ENCODE measurements around the gene SALL2. TPM values are rescaled to one million over a fixed set of nuclear protein-coding genes. Genes with fewer than 3 reads are reported as not detected.

SALL2 gene
- total RNA-seq, 5 donors from 2014 or later (not counting 1 experiment from before 2014, with no cell fraction given), result 3.3 to 5.8 (median 4.6) TPM

DNA sequence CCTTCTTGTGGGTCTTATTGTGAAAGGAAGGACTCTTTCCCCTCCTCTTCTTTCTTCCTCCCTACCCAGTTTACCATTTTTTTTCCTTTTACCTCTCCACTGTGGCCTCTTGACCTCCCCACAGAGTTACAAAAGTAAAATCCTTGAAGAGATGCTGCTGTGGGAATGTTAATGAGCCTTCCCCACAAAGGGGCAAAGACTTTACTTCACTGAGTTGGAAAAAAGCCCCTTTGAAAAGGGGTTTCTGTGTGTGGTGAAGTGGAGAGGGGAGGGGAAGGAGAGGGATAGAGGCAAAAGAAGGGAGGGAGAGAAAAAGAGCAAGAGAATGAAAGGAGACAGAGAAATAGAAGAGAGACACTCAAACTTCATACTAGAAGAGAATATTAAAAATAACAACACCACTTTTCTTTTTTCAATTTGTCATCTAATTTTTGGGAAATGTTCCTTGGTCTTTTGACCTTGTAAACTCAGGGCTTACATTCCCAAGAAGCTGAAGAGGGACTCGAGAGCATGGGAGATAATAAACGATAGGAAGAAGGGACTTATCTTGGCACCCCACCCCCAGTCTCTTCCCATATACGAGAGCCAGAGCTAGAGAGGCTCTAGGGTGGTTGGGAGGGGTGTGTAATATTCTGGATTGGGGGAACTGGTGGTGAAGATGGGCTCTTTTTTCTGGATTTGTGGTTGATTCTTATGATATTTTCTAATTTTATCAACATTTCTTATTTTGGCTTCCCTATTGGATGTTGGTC lies 13.2 kb upstream of the SALL2 start:
- Histone ChIP-seq H3K27ac (ENCODE audit: low read length) (no peak overlapping the region), H3K27me3 (replicated peaks in 1 of 2; ENCODE audit: control insufficient read depth in 2 of 2, extremely low read depth in 1 of 2, insufficient read depth in 2 of 2, low read length in 1 of 2) (peaks cover 16 to 20% of the 10 kb centered on the region in 2 experiments), H3K4me3 (ENCODE audit: control insufficient read depth in 1 of 2, extremely low read depth in 1 of 2, low read length in 1 of 2) (no peak overlapping the region), H3K9me3 (no peaks in the 10 kb centered on the region), H3K36me3 (ENCODE audit: control insufficient read depth in 2 of 2, extremely low read depth in 1 of 2, insufficient read depth in 1 of 2, low read length in 1 of 2) (no peaks in the 10 kb centered on the region), H3K4me1 (ENCODE audit: control insufficient read depth in 1 of 2, extremely low read depth in 1 of 2, insufficient read depth in 2 of 2, low read length in 2 of 2) (peaks cover 0 to 7% of the 10 kb centered on the region in 2 experiments)
- DNase-seq, result no peak
- H3K36me3 Mint-ChIP-seq, result no peaks in the 10 kb centered on the region
- H3K4me3 Mint-ChIP-seq, result no peak overlapping the region
- ChIA-PET CTCF (no interaction called here), POLR2A (no interaction called here)
- no peak overlapping the region for H3K27ac Mint-ChIP-seq
- no CpG with 5 or more reads among the region's 3 CpGs for WGBS (ENCODE audit: insufficient coverage)
- H3K27me3 Mint-ChIP-seq, result peaks cover 54 to 59% of the 10 kb centered on the region in 2 donors
- ATAC-seq (replicated peaks in 1 of 4), result no peak
- peaks cover 8 to 9% (median 9%) of the 10 kb centered on the region in 3 donors for H3K4me1 Mint-ChIP-seq
- H3K9me3 Mint-ChIP-seq, result no peaks in the 10 kb centered on the region

DNA sequence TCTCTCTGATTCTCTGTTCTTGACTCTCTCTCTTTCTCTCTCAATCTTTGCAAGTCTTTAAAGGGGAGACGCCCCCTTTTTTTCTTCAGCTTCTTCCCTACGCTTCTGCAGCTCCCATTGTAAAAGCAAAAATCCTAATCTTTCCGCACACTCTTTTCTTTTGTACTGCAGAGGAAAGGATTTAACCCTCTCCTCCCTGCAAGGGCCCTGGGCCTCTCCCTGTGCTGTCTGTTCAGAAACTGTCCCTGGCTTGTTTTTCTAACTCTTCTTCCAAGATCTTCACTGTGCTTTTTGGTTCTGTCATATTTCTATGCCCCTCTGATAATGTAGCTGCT lies 10.9 kb upstream of the SALL2 start:
- ATAC-seq (replicated peaks in 1 of 4) (no peak), DNase-seq (no peak)
- peak overlapping the region in 1 of 2 donors; percentile 37 for H3K27ac Mint-ChIP-seq
- peak overlapping the region in 2 of 3 donors; percentile 11 to 49 for H3K4me3 Mint-ChIP-seq
- POLR2A ChIA-PET, result no interaction called here
- CTCF ChIA-PET, result interaction anchor here in 1 of 2 donors (1.1 kb wide), 1 partner anchor 57 kb away, joined by 3 read pairs; no protein-coding TSS in a partner anchor
- H3K27me3 Mint-ChIP-seq, result peaks cover 56 to 60% of the 10 kb centered on the region in 2 donors
- H3K27ac ChIP-seq (ENCODE audit: low read length), result no peak overlapping the region
- peaks cover 0 to 7% of the 10 kb centered on the region in 2 experiments for H3K4me1 ChIP-seq (ENCODE audit: control insufficient read depth in 1 of 2, extremely low read depth in 1 of 2, insufficient read depth in 2 of 2, low read length in 2 of 2)
- H3K4me3 ChIP-seq (ENCODE audit: control insufficient read depth in 1 of 2, extremely low read depth in 1 of 2, low read length in 1 of 2), result peak overlapping the region in 1 of 2 donors; percentile 15
- H3K9me3 Mint-ChIP-seq, result no peaks in the 10 kb centered on the region
- H3K36me3 Mint-ChIP-seq, result no peaks in the 10 kb centered on the region
- peaks cover 16 to 20% of the 10 kb centered on the region in 2 experiments for H3K27me3 ChIP-seq (replicated peaks in 1 of 2; ENCODE audit: control insufficient read depth in 2 of 2, extremely low read depth in 1 of 2, insufficient read depth in 2 of 2, low read length in 1 of 2)
- no peaks in the 10 kb centered on the region for H3K9me3 ChIP-seq
- H3K36me3 ChIP-seq (ENCODE audit: control insufficient read depth in 2 of 2, extremely low read depth in 1 of 2, insufficient read depth in 1 of 2, low read length in 1 of 2), result no peaks in the 10 kb centered on the region
- 63% methylated on average over 1 of the region's 3 CpGs for WGBS (ENCODE audit: insufficient coverage)
- peaks cover 8 to 9% (median 9%) of the 10 kb centered on the region in 3 donors for H3K4me1 Mint-ChIP-seq

DNA sequence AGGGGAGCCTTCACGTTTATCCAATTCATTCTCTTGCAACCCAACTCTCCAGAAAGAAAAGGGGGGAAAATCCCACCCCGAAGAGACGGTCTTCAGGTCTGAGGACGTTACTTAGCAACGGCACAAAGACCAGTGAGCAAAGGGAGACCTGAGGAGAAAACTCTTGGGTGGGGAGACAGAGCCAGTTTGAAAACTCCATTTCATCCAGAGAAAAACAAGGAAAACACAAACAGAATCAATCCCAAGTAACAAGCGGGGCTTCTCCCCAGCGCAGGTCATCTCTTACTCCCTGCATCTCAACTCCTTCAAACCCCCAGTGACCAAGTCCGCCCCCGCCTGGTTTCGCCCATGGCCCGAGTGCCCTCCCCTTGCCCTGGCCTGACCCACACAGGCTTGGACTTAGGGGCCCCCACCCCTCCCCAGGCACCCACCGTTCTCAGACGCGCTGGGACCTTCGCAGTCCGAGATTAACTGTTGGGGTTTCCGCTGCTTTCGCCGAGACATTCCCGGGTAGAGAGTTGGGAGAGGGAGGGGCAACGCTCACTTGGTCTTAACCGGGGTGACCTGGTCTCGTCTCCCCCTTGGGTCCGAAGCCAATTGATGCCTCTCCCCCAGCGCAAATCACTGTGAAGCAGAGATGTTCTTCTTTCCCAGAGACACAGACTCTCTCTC lies 10.4 kb upstream of the SALL2 start:
- peaks cover 16 to 20% of the 10 kb centered on the region in 2 experiments for H3K27me3 ChIP-seq (replicated peaks in 1 of 2; ENCODE audit: control insufficient read depth in 2 of 2, extremely low read depth in 1 of 2, insufficient read depth in 2 of 2, low read length in 1 of 2)
- POLR2A ChIA-PET, result no interaction called here
- CTCF ChIA-PET, result interaction anchor here in 1 of 2 donors (1.1 kb wide), 1 partner anchor 56 kb away, joined by 3 read pairs; no protein-coding TSS in a partner anchor
- peak overlapping the region in 1 of 2 donors; percentile 32 for H3K4me3 ChIP-seq (ENCODE audit: control insufficient read depth in 1 of 2, extremely low read depth in 1 of 2, low read length in 1 of 2)
- peaks cover 0 to 7% of the 10 kb centered on the region in 2 experiments for H3K4me1 ChIP-seq (ENCODE audit: control insufficient read depth in 1 of 2, extremely low read depth in 1 of 2, insufficient read depth in 2 of 2, low read length in 2 of 2)
- ATAC-seq (replicated peaks in 1 of 4), result peak in 1 of 4 experiments; percentile 12
- WGBS (ENCODE audit: insufficient coverage), result 21% methylated on average over 15 of the region's 25 CpGs
- Mint-ChIP-seq H3K4me1 (peaks cover 8 to 9% (median 9%) of the 10 kb centered on the region in 3 donors), H3K9me3 (no peaks in the 10 kb centered on the region), H3K36me3 (no peaks in the 10 kb centered on the region), H3K4me3 (peak overlapping the region in 2 of 3 donors; percentile 11 to 49), H3K27me3 (peaks cover 55% of the 10 kb centered on the region in 2 donors), H3K27ac (no peak overlapping the region)
- no peak for DNase-seq
- H3K9me3 ChIP-seq, result no peaks in the 10 kb centered on the region
- H3K36me3 ChIP-seq (ENCODE audit: control insufficient read depth in 2 of 2, extremely low read depth in 1 of 2, insufficient read depth in 1 of 2, low read length in 1 of 2), result no peaks in the 10 kb centered on the region
- no peak overlapping the region for H3K27ac ChIP-seq (ENCODE audit: low read length)

DNA sequence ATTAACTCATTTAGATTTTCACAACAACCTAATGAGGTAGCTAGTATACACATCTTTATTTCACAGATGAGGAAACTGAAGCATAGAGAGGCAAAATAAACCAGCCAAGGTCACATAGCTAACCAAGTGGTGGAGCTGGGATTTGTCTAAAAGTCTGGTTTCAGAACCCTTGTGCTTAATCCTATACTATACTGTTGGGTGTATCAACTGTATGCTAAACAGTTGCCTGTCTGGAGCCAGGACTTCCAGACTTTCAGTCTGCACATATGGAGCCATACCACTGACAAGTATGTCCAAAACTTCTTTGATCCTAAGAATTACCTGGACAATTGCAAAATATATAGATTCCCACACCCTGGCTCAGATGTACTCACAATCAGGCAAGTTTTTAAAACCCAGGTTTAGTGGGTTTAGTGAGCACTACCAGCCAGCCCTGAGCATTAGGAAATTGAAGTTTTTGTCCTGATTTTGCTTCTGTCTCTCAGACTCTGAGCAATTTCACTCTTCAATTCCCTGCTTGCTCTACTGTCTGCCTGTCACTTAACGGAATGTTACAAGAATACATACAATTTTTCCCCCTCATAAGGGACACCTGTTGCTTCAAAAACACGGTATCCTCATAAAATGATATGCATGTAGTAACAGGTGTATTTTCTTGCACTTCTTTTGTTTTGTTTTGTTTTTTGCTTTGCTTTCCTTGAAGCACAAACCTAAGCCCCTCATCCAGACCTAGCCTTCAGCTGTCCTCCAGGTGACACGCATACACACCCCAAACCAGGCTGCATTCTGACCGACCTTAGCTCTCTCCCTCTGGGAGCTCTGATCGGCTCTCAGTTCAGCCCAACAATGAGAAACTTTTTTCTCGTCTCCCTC lies 9.6 kb upstream of the SALL2 start:
- WGBS (ENCODE audit: insufficient coverage), result 75% methylated on average over 4 of the region's 6 CpGs
- Histone ChIP-seq H3K27me3 (replicated peaks in 1 of 2; ENCODE audit: control insufficient read depth in 2 of 2, extremely low read depth in 1 of 2, insufficient read depth in 2 of 2, low read length in 1 of 2) (peaks cover 16 to 17% of the 10 kb centered on the region in 2 experiments), H3K36me3 (ENCODE audit: control insufficient read depth in 2 of 2, extremely low read depth in 1 of 2, insufficient read depth in 1 of 2, low read length in 1 of 2) (no peaks in the 10 kb centered on the region), H3K27ac (ENCODE audit: low read length) (no peak overlapping the region), H3K9me3 (no peaks in the 10 kb centered on the region), H3K4me1 (ENCODE audit: control insufficient read depth in 1 of 2, extremely low read depth in 1 of 2, insufficient read depth in 2 of 2, low read length in 2 of 2) (peaks cover 0 to 7% of the 10 kb centered on the region in 2 experiments), H3K4me3 (ENCODE audit: control insufficient read depth in 1 of 2, extremely low read depth in 1 of 2, low read length in 1 of 2) (no peak overlapping the region)
- DNase-seq (no peak), ATAC-seq (replicated peaks in 1 of 4) (no peak)
- H3K27ac Mint-ChIP-seq, result no peak overlapping the region
- no peaks in the 10 kb centered on the region for H3K9me3 Mint-ChIP-seq
- POLR2A ChIA-PET, result interaction anchor here in 1 of 2 donors (0.6 kb wide), 1 partner anchor 1466 kb away, joined by 21 read pairs; no protein-coding TSS in a partner anchor
- H3K4me3 Mint-ChIP-seq, result peak overlapping the region in 1 of 3 donors; percentile 49
- CTCF ChIA-PET, result interaction anchor here in 1 of 2 donors (1.0 kb wide), 1 partner anchor 37 kb away, joined by 4 read pairs; no protein-coding TSS in a partner anchor
- H3K36me3 Mint-ChIP-seq, result no peaks in the 10 kb centered on the region
- peaks cover 8 to 9% (median 9%) of the 10 kb centered on the region in 3 donors for H3K4me1 Mint-ChIP-seq
- peaks cover 53 to 55% of the 10 kb centered on the region in 2 donors for H3K27me3 Mint-ChIP-seq

DNA sequence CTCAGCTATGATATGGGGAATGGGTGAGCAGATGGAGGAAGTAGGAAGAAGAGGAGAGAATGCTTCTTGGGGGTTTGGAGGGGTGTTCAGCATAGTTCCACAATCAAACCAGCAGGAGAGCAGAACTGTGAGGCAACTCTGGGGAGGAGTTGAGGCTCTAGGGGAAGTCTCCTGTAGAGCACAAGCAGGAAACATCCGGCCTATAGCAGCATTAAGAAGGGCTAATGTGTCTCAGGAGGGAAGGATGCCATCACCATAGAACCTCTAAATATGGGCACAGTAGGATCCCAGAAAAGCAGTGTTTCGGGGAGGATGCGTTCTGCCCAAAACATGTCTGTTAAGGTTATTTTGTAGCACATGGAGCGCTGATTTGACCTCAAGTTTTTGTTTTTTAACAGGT lies 8.4 kb upstream of the SALL2 start:
- peaks cover 16 to 17% of the 10 kb centered on the region in 2 experiments for H3K27me3 ChIP-seq (replicated peaks in 1 of 2; ENCODE audit: control insufficient read depth in 2 of 2, extremely low read depth in 1 of 2, insufficient read depth in 2 of 2, low read length in 1 of 2)
- H3K9me3 ChIP-seq, result no peaks in the 10 kb centered on the region
- H3K27me3 Mint-ChIP-seq, result peaks cover 51 to 55% of the 10 kb centered on the region in 2 donors
- H3K9me3 Mint-ChIP-seq, result no peaks in the 10 kb centered on the region
- no peak overlapping the region for H3K4me3 Mint-ChIP-seq
- peak overlapping the region in 1 of 2 donors; percentile 51 for H3K27ac Mint-ChIP-seq
- POLR2A ChIA-PET, result no interaction called here
- no peak overlapping the region for H3K4me3 ChIP-seq (ENCODE audit: control insufficient read depth in 1 of 2, extremely low read depth in 1 of 2, low read length in 1 of 2)
- DNase-seq (no peak), ATAC-seq (replicated peaks in 1 of 4) (peak in 1 of 4 experiments; percentile 47)
- H3K4me1 Mint-ChIP-seq, result peaks cover 8 to 9% (median 9%) of the 10 kb centered on the region in 3 donors
- no peak overlapping the region for H3K27ac ChIP-seq (ENCODE audit: low read length)
- CTCF ChIA-PET, result interaction anchor here in 1 of 2 donors (1.0 kb wide), 1 partner anchor 8 kb away, joined by 4 read pairs; no protein-coding TSS in a partner anchor
- H3K36me3 ChIP-seq (ENCODE audit: control insufficient read depth in 2 of 2, extremely low read depth in 1 of 2, insufficient read depth in 1 of 2, low read length in 1 of 2), result no peaks in the 10 kb centered on the region
- H3K4me1 ChIP-seq (ENCODE audit: control insufficient read depth in 1 of 2, extremely low read depth in 1 of 2, insufficient read depth in 2 of 2, low read length in 2 of 2), result peaks cover 0 to 7% of the 10 kb centered on the region in 2 experiments
- H3K36me3 Mint-ChIP-seq, result no peaks in the 10 kb centered on the region
- WGBS (ENCODE audit: insufficient coverage), result no CpG with 5 or more reads among the region's 4 CpGs

DNA sequence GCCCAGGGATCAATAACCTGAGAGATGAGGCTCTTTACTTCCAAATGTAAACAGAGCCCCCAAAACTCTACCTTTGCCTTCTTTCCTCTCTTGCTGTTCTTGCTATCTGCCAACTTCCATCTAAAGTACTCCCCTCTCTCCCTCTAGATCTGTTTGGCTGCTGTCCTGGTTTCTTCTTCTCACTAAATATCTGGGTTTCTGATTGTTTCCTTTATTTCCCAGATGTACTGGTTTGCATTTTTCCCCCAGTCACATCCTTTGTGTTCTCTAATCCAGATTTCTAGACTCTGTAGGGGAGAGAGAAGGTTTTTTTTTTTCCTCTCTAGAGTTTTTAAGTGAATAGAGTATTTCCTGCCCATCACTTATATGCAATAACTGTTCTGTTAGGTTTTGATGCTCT lies 7.1 kb upstream of the SALL2 start:
- ATAC-seq (replicated peaks in 1 of 4), result no peak
- no peak for DNase-seq
- Histone ChIP-seq H3K4me1 (ENCODE audit: control insufficient read depth in 1 of 2, extremely low read depth in 1 of 2, insufficient read depth in 2 of 2, low read length in 2 of 2) (peaks cover 0 to 7% of the 10 kb centered on the region in 2 experiments), H3K27me3 (replicated peaks in 1 of 2; ENCODE audit: control insufficient read depth in 2 of 2, extremely low read depth in 1 of 2, insufficient read depth in 2 of 2, low read length in 1 of 2) (peaks cover 10 to 17% of the 10 kb centered on the region in 2 experiments), H3K27ac (ENCODE audit: low read length) (no peak overlapping the region), H3K36me3 (ENCODE audit: control insufficient read depth in 2 of 2, extremely low read depth in 1 of 2, insufficient read depth in 1 of 2, low read length in 1 of 2) (no peaks in the 10 kb centered on the region), H3K9me3 (no peaks in the 10 kb centered on the region), H3K4me3 (ENCODE audit: control insufficient read depth in 1 of 2, extremely low read depth in 1 of 2, low read length in 1 of 2) (no peak overlapping the region)
- H3K27me3 Mint-ChIP-seq, result peaks cover 40 to 42% of the 10 kb centered on the region in 2 donors
- H3K4me3 Mint-ChIP-seq, result no peak overlapping the region
- ChIA-PET POLR2A (no interaction called here), CTCF (no interaction called here)
- H3K27ac Mint-ChIP-seq, result peak overlapping the region in 1 of 2 donors; percentile 9
- H3K9me3 Mint-ChIP-seq, result no peaks in the 10 kb centered on the region
- peaks cover 8 to 9% (median 9%) of the 10 kb centered on the region in 3 donors for H3K4me1 Mint-ChIP-seq
- H3K36me3 Mint-ChIP-seq, result no peaks in the 10 kb centered on the region
